PC-3 (cell line): Measurements from ENCODE around the gene SERPINA12.

Experiments
- CTCF ChIP-seq: fragments of 300-600 bp; sonication (generic); conservative IDR thresholded peaks from 2 replicates; pipeline ENCODE4 v1.5.1; 2017; ENCODE audit warnings: antibody characterized with exemption, low read depth, mild to moderate bottlenecking, low read length
- EZH2phosphoT487 ChIP-seq: fragments of 300-600 bp; sonication (generic); IDR thresholded peaks from 2 replicates; pipeline ENCODE4 v1.6.1; 2018; ENCODE audit warnings: mild to moderate bottlenecking, antibody characterized with exemption, low read length, borderline replicate concordance

GRCh38 chr14:94465042-94465441, 44.2 kb downstream of the SERPINA12 start:
- TF ChIP-seq CTCF, result no peak
- no peak for TF ChIP-seq EZH2phosphoT487
